Neuronal stem cell (in vitro differentiated cells): ENCODE results near the gene NUP93. TPM values are rescaled to one million over a fixed set of nuclear protein-coding genes. Genes with fewer than 3 reads are reported as not detected.
A peak's percentile ranks its signal among the peaks of the same experiment; 100 is the strongest.

Source experiments
- DNase-seq: peaks from one replicate; pipeline ENCODE4 v3.0.0-alpha.2; 2013; ENCODE audit warnings: low spot score
- H2AFZ ChIP-seq: one replicate; pipeline ENCODE4 v1.6.1; 2013; ENCODE audit warnings: mild to moderate bottlenecking, low read length, inconsistent platforms
- H2AK5ac ChIP-seq: 2 replicates; pipeline ENCODE4 v1.6.1; 2013; ENCODE audit warnings: low read depth, mild to moderate bottlenecking, inconsistent platforms, low read length, moderate library complexity, mixed read lengths
- H2BK120ac ChIP-seq: 2 replicates; pipeline ENCODE4 v1.6.1; 2013; ENCODE audit warnings: low read depth, mild to moderate bottlenecking, inconsistent platforms, low read length, moderate library complexity, mixed read lengths
- H2BK12ac ChIP-seq: one replicate; pipeline ENCODE4 v1.6.1; 2013; ENCODE audit warnings: low read length, inconsistent platforms
- H2BK15ac ChIP-seq: 2 replicates; pipeline ENCODE4 v1.6.1; 2013; ENCODE audit warnings: mild to moderate bottlenecking, low read length, inconsistent platforms, mixed read lengths
- H2BK5ac ChIP-seq: one replicate; pipeline ENCODE4 v1.6.1; 2013; ENCODE audit warnings: inconsistent platforms, mild to moderate bottlenecking, low read length, moderate library complexity
- H3K14ac ChIP-seq: one replicate; pipeline ENCODE4 v1.6.1; 2013; ENCODE audit warnings: low read length, inconsistent platforms
- H3K18ac ChIP-seq: 2 replicates; pipeline ENCODE4 v1.6.1; 2013; ENCODE audit warnings: low read length, inconsistent platforms
- H3K23ac ChIP-seq: 2 replicates; pipeline ENCODE4 v1.6.1; 2013; ENCODE audit warnings: low read depth, mild to moderate bottlenecking, mixed read lengths, low read length, inconsistent platforms; ENCODE audit not compliant: poor library complexity
- H3K27ac ChIP-seq: replicated peaks from 3 replicates; pipeline ENCODE4 v1.5.1; 2013; ENCODE audit warnings: low read length, inconsistent platforms
- H3K27me3 ChIP-seq, 3 experiments: 2 replicates each; pipeline ENCODE4 v1.6.1; 2013; ENCODE audit warnings: low read length in 3 of 3, mild to moderate bottlenecking in 2 of 3, inconsistent platforms in 1 of 3, low read depth in 1 of 3, mixed read lengths in 1 of 3, moderate library complexity in 1 of 3; ENCODE audit not compliant: control insufficient read depth in 3 of 3, insufficient read depth in 3 of 3
- H3K36me3 ChIP-seq, 2 donors: replicated peaks in 1 of 2; 2 replicates each; pipeline ENCODE4 v1.6.1; 2013; ENCODE audit warnings: low read length in 2 of 2; ENCODE audit not compliant: control insufficient read depth in 2 of 2, insufficient read depth in 2 of 2
- H3K4ac ChIP-seq: 2 replicates; pipeline ENCODE4 v1.6.1; 2013; ENCODE audit warnings: inconsistent platforms, mild to moderate bottlenecking, low read length, moderate library complexity
- H3K4me1 ChIP-seq, 2 donors: 1 replicate in 1 of 2; 2 replicates in 1 of 2; pipeline ENCODE4 v1.6.1; 2013; ENCODE audit warnings: low read length in 2 of 2, low read depth in 1 of 2; ENCODE audit not compliant: control insufficient read depth in 2 of 2, insufficient read depth in 1 of 2
- H3K4me2 ChIP-seq: one replicate; pipeline ENCODE4 v1.6.1; 2013; ENCODE audit warnings: mild to moderate bottlenecking, low read length, inconsistent platforms; ENCODE audit not compliant: insufficient read depth, poor library complexity, severe bottlenecking
- H3K4me3 ChIP-seq, 2 donors: 2 replicates each; pipeline ENCODE4 v1.5.1; 2013; ENCODE audit warnings: low read length in 2 of 2, mild to moderate bottlenecking in 2 of 2, inconsistent platforms in 1 of 2, moderate library complexity in 1 of 2
- H3K79me1 ChIP-seq: one replicate; pipeline ENCODE4 v1.6.1; 2013; ENCODE audit warnings: low read depth, mild to moderate bottlenecking, inconsistent platforms, low read length, moderate library complexity
- H3K9ac ChIP-seq: one replicate; pipeline ENCODE4 v1.6.1; 2013; ENCODE audit warnings: mild to moderate bottlenecking, low read depth, low read length, inconsistent platforms; ENCODE audit not compliant: poor library complexity
- H3K9me3 ChIP-seq, 2 donors: replicated peaks in 1 of 2; 2 replicates each; pipeline versions ENCODE3 to v1.6.1; 2013; ENCODE audit warnings: low read length in 2 of 2, mild to moderate bottlenecking in 2 of 2, inconsistent platforms in 1 of 2, low read depth in 1 of 2, mixed read lengths in 1 of 2, moderate library complexity in 1 of 2; ENCODE audit not compliant: control insufficient read depth in 2 of 2, insufficient read depth in 1 of 2
- H4K8ac ChIP-seq: one replicate; pipeline ENCODE4 v1.6.1; 2013; ENCODE audit warnings: low read depth, mild to moderate bottlenecking, inconsistent platforms, low read length, moderate library complexity
- H4K91ac ChIP-seq: one replicate; pipeline ENCODE4 v1.6.1; 2013; ENCODE audit warnings: low read length, low read depth, mild to moderate bottlenecking, inconsistent platforms; ENCODE audit not compliant: poor library complexity
- WGBS, 2 donors: extraction: QIAGEN DNeasy Blood & Tissue Kit; methylation state at CpG; one replicate each; pipeline ENCODE4 v1.1.7; 2013; ENCODE audit warnings: missing lambda C conversion rate in 2 of 2, mixed read lengths in 1 of 2; ENCODE audit not compliant: insufficient read length in 2 of 2, insufficient replicate concordance in 1 of 2; ENCODE audit errors: extremely low coverage in 2 of 2; 5-methylcytosine and 5-hydroxymethylcytosine counted together
- polyA plus RNA-seq, 2 experiments: library from polyadenylated mRNA; stranded (reverse); fragments of 200-250 nt; gene quantifications; one replicate each; pipeline ENCODE4 v1.2.3, GENCODE V29; 2013

Gene NUP93
- 95.7 TPM for polyA plus RNA-seq (2013, experiment 1 of 2)
- 93.0 TPM for polyA plus RNA-seq (2013, experiment 2 of 2)

DNA sequence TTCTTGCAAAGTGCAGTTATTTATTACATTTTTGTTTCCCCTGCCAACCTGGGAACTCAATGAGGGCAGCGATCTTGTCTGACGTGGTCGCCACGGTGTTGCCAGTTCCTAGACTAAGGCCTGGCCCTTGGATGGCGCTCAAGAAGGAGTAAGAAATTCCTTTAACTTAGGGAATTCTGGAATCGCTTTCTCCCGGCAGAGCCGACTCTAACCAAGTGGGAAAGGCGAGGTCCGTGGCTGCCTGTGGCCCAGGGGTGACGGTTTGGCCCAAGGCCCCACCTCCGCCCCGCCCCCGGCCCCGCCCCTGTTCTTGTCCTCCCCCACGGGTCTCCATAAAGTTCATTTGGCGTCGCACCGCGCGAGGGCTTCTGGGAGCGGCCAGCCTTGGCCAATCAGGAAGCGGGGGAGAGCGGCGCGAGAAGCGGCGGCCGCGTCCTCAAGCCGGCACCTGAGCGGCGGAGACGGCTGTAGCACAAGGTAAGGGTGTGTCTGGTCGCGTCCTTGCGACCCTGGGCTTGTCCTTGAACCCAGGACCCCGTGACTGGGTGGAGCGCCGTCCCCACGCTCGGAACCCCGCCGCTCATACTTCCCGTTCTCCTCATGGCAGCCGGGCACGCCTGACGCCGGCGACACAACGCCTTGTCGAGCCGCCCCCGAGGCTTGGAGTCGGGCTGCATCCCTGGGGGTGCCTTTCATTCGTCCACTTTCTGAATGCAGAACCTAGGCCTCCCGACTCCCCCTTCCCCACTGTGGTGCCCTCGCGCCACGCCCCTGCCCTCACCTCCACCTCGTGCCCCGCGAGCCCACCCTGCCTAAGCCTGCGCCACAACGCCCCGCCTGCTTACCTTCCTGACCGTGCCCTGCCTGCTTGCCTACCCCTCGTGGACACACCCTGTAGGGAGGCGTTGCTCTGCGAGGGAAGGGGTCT is at the start of gene NUP93:
TSS of gene NUP93 (plus strand) at position 395 of the 928 bp plus-strand sequence. CDS start 18,119 bp downstream, outside the sequence.
- no peak within 1 kb of the TSS for H2BK5ac ChIP-seq
- peaks cover 5% of the 10 kb centered on the region for H3K79me1 ChIP-seq
- H4K8ac ChIP-seq, result peak within 1 kb of the TSS; percentile 70
- peak within 1 kb of the TSS; percentile 98 for H3K4me2 ChIP-seq
- no peak within 1 kb of the TSS for H4K91ac ChIP-seq
- no CpG with 5 or more reads among the region's 70 CpGs for WGBS, 2 donors
- no peak within 1 kb of the TSS for H3K4ac ChIP-seq
- peak within 1 kb of the TSS; percentile 98 for H3K9ac ChIP-seq
- peak within 1 kb of the TSS; percentile 86 for H3K23ac ChIP-seq
- H2BK15ac ChIP-seq, result no peak within 1 kb of the TSS
- H3K27ac ChIP-seq, result no peak within 1 kb of the TSS
- H2AK5ac ChIP-seq, result peak within 1 kb of the TSS; percentile 61
- H3K36me3 ChIP-seq, result no peaks in the 10 kb centered on the region
- H3K4me1 ChIP-seq, result peaks cover 2 to 4% of the 10 kb centered on the region in 2 donors
- H2BK120ac ChIP-seq, result peak within 1 kb of the TSS; percentile 27
- peak within 1 kb of the TSS; percentile 96 for H2AFZ ChIP-seq
- DNase-seq, result peak; percentile 84
- no peak within 1 kb of the TSS for H3K14ac ChIP-seq
- no peaks in the 10 kb centered on the region for H3K27me3 ChIP-seq
- no peak within 1 kb of the TSS for H2BK12ac ChIP-seq
- H3K9me3 ChIP-seq, result no peaks in the 10 kb centered on the region
- H3K18ac ChIP-seq, result peak within 1 kb of the TSS; percentile 80
- peak within 1 kb of the TSS; percentile 91 to 100 for H3K4me3 ChIP-seq

DNA sequence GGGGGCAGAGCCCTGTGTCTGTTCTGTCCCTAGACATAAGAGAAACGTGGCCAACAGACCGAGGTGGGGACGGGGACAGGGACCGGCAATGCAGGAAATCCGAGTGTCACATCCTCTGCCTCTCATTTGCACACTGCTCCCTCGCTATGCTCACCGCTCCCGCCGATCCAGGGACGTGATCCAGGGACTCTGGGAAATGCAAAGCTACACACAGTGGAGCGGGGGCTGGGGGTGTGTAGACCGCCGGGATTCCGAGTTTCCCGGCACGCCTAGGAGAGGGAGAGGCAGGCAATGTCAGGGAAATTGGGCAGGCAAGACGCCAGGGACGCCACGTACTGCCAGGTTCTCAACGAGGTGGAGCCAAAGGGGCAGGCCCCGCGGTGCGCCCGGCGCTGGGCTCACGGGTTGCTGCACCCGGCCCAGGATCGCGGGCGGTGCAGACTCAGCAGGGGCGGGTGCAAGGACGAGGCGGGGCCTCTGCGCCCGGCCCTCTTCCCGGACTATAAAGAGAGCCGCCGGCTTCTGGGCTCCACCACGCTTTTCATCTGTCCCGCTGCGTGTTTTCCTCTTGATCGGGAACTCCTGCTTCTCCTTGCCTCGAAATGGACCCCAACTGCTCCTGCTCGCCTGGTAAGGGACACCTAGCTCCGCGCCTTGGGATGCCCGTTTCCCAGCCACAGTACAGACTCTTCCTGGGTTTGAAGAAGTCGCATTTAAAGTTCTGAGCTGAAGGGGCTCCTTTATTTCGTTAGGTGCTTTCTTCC is 47.8 kb upstream of the NUP93 start, which contains the start of gene MT1X:
TSS of gene MT1X (plus strand) at position 532 of the 764 bp plus-strand sequence. CDS start at position 603, 71 bp downstream.
- Histone ChIP-seq H3K14ac (peak within 1 kb of the TSS; percentile 28), H3K27me3 (peaks cover 0 to 60% (median 20%) of the 10 kb centered on the region in 3 experiments), H3K79me1 (no peaks in the 10 kb centered on the region), H3K4me1 (peaks cover 12 to 18% of the 10 kb centered on the region in 2 donors), H2BK12ac (no peak within 1 kb of the TSS), H3K4me2 (peak within 1 kb of the TSS; percentile 87), H2BK5ac (no peak within 1 kb of the TSS), H2AK5ac (no peak within 1 kb of the TSS), H3K4ac (peak within 1 kb of the TSS; percentile 14), H4K8ac (no peak within 1 kb of the TSS), H4K91ac (no peak within 1 kb of the TSS), H2AFZ (peak within 1 kb of the TSS; percentile 94), H3K36me3 (no peaks in the 10 kb centered on the region), H3K9ac (peak within 1 kb of the TSS; percentile 85), H3K27ac (no peak within 1 kb of the TSS), H3K4me3 (peak within 1 kb of the TSS; percentile 48 to 78), H3K9me3 (peaks cover 0 to 5% of the 10 kb centered on the region in 2 donors), H2BK120ac (no peak within 1 kb of the TSS), H2BK15ac (peak within 1 kb of the TSS; percentile 22), H3K23ac (peak within 1 kb of the TSS; percentile 46), H3K18ac (peak within 1 kb of the TSS; percentile 89)
- no CpG with 5 or more reads among the region's 49 CpGs for WGBS, 2 donors
- peak; percentile 51 for DNase-seq

DNA sequence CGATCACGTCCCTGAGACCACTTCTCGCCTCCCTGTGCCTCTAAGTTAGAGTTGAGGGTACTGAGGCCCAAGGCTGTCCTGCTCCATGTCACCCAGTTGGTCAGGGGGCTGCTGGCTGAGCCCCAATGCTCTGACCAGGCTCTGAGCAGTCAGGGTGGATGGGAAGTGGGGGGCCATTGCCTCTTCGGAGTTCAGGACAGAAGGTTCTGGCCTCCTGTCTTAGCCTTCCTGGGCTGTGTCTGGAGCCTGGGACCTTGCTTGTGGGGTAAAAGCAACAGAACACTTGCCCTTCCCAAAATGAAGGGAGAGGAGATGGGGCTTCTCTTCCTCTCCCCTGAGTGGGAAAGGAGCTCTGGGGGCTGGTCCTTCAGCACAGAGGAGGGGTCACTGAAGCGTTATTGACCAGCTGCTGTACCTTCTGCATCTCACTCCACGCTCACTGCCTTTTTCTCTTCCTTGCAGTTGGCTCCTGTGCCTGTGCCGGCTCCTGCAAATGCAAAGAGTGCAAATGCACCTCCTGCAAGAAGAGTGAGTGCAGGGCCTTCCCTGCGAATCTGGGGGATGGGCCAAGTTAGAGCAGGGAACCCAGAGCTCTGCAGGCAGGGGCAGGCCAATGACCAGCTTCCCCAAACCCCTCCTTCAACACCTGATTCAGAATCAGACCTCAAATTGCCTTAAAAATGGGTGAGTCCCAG is 47.1 kb upstream of the NUP93 start:
- WGBS, 2 donors, result no CpG with 5 or more reads among the region's 8 CpGs
- H3K27me3 ChIP-seq, result peaks cover 0 to 53% (median 15%) of the 10 kb centered on the region in 3 experiments
- H3K18ac ChIP-seq, result peak overlapping the region; percentile 58

More for the DNA sequence above, 47.1 kb upstream of the NUP93 start:
- Histone ChIP-seq H3K9ac (peak overlapping the region; percentile 64), H3K9me3 (peaks cover 0 to 5% of the 10 kb centered on the region in 2 donors), H2BK12ac (no peak overlapping the region), H3K14ac (no peak overlapping the region), H3K4me2 (peak overlapping the region; percentile 87), H2AK5ac (no peak overlapping the region), H4K8ac (no peak overlapping the region), H2AFZ (peak overlapping the region; percentile 94), H3K79me1 (no peaks in the 10 kb centered on the region), H3K36me3 (no peaks in the 10 kb centered on the region), H2BK120ac (no peak overlapping the region), H3K4me1 (peaks cover 12 to 18% of the 10 kb centered on the region in 2 donors), H3K23ac (no peak overlapping the region), H3K4me3 (peak overlapping the region; percentile 48 to 78), H4K91ac (no peak overlapping the region), H3K4ac (peak overlapping the region; percentile 14), H2BK15ac (peak overlapping the region; percentile 22), H2BK5ac (no peak overlapping the region), H3K27ac (no peak overlapping the region)
- DNase-seq, result no peak
